GM19455 (cell line): ENCODE measurements around the gene LRP5.

Experiments
- ATAC-seq: cut with Tn5 transposase; IDR thresholded peaks from one replicate; pipeline ENCODE4 v1.9.1; 2021; ENCODE audit not compliant: unreplicated experiment

Gene LRP5

DNA sequence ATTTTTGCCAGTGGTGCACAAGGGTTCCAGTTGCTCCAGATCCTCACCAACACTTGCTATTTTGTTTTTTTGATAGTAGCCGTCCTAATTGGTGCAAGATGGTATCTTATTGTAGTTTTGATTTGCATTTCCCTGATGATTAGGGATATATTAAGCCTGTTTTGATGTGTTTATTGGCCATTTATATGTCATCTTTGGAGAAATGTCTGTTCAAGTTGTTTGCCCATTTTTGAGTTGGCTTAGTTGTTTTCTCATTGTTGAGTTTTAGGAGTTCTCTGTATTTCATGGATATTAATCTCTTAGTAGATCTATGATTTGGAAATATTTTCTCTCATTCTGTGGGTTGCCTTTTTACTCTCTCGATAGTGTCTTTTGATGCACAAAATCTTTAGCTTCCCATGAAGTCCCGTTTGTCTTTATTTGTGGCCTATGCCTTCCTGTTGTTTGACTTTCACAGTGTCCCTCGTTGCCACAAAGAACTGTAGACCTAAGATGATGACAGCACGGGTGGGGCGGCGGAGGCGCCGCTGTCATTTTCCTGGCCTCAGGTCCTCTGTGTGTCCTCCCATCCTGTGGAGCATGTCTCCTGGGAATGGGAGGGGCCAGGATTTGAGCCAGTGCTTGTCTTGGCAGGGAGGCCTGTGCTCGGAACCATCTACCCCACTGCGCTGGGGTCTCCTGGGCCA is 33.5 kb downstream of the LRP5 start:
- ATAC-seq: no peak

DNA sequence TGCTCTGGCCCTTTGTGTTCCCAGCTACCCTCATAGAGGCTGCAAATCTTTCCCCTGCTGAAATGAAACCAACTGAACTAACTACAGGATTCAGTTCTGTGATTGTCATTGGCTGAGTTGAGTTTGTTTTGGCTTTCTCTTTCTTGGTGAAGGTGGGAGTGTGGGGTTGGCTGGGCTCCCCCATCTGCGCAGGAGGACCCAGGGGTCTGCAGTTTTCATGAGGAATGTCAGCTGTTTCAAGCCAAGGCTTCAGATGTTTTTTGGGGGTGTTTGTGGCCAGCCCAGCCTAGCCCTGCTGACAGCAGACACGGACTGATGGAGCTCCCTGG is 34.0 kb downstream of the LRP5 start:
- no peak for ATAC-seq

DNA sequence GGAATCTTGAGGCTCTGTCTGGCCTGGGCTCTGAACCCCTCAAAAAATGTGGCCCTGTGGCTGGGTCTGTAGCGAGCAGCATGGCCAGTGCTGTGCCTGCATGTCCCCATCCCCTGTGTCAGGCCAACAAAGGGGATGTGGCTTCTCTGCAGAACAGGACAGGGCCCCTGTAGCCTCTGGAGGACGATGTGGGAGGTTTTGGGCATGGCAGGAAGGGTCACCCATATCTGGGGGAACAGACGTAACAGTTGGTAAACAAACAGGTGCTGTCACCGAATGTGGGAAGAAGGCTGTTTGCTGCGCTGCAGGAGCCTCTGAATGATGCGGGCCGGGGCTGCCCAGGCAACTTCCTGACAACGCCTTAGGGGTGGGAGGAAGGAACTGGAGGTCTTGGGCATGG is 35.0 kb downstream of the LRP5 start:
- ATAC-seq: no peak

DNA sequence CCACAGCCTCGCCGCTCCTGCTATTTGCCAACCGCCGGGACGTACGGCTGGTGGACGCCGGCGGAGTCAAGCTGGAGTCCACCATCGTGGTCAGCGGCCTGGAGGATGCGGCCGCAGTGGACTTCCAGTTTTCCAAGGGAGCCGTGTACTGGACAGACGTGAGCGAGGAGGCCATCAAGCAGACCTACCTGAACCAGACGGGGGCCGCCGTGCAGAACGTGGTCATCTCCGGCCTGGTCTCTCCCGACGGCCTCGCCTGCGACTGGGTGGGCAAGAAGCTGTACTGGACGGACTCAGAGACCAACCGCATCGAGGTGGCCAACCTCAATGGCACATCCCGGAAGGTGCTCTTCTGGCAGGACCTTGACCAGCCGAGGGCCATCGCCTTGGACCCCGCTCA is 35.5 kb downstream of the LRP5 start:
- no peak for ATAC-seq

DNA sequence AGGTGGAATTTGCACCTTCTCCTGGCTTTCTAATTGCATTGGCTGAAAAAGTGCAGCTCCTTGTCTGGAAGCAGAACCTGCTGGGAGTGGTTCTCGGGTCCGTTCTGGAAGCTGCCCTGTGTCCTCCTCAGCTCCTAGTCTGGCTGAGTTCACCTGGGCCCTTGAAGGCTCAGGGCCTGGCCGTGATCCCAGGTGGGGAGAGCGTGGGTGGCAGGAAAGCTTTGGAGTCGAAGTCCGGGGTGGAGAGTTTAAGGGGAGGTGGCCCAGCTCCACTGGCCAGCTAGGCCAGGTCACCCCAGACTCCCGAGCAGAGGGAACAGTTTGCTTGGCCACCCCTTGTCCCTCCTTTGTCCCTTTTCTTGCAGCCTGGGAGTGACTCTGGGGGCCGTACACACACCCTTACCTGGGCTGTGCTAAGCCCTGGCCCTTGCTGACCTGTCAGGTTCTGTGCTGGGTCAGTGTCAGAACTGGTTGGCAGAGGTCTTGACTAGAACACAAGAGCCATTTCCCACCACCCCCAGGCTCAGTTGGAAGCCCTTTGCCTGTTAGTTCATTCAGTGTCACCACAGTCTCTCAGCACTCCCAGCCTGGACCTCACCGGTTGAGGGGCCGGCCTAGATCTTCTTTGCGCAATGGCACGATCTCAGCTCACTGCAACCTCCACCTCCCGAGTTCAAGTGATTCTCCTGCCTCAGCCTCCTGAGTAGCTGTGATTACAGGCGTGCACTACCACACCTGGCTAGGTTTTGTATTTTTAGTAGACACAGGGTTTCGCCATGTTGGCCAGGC is 37.3 kb downstream of the LRP5 start:
- ATAC-seq: no peak

DNA sequence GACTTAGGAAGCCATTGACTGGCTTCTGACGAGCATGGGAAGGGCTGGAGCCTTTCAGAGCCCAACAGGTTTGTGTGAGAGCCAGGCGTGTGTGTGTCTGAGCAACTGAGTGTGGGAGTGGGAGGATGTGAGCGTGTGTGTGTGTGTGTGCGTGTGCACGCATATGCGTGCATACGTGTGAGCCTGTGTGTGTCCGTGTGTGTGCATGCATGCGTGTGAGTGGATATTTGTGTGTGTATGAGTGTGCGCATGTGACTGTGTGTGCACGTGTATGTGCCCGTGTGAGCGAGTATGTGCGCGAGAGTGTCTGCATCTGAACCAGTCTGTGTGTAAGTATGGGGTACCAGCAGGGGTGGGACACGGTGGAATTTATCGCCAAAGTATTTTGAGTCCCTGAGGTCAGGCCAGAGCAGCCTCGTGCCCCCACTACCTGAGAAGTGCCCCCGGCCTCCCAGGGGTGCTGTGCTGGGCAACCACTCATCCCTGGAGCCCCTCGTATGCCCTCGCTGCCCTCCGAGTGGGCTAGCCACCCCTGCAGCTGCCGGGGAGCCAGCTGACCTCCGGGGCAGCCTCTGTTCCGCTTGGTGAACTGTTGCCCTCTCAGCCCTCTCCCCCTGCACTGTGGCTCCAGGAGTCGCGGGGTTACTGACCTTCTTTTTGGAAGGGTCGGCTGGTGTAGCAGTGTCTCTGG is 38.5 kb downstream of the LRP5 start:
- ATAC-seq: no peak

DNA sequence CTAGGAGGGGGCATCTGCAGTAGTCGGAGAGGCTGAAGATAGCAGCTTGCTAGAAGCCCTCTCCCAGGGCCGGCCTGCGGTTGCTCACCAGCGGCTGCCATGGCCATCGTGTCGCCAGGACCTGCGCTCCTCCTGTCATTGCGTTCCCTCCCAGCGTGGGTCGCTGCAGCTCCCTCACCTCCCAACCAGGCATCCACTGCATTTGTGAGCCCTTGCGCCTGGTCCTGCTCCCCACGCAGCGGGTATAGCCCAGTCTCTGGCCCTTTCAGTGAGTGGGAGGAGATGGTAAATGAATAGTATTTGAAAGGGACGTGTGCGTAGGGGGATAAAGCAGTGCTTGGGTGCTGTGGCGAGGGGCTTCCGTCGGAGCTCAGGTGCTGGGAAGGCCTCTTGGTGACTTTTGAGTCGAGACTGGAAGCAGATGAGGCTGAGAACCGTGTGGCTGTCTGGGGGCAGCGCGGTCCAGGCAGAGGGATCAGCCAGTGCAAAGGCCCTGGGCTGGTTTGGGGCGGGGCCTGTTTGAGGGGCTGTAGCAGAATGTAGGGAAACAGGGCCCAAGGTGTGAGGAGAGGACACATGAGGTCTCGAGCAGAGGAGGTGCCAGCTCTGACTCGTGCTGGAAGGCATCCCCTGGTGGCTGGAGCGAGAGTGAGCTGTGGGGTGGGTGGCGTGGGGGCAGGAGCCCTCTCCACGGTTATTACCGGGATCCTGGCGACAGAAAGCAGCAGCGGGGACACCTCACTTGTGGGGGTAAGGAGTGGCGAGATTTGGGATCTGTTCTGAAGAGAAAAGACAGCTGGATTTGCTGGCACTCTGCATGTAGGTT is 39.3 kb downstream of the LRP5 start:
- ATAC-seq: no peak

DNA sequence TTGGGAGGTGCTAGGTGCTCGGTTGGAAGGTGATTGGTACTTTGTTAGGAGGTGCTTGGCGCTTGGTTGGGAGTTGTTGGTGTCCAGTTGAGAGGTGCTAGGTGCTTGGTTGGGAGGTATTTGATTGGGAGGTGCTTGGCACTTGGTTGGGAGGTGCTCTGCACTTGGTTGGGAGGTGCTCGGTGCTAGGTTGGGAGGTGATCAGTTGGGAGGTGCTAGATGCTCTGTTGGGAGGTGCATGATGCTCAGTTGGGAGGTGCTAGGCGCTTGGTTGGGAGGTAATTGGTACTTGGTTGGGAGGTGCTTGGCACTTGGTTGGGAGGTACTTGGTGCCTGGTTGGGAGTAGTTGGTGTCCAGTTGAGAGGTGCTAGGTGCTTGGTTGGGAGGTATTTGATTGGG is 40.2 kb downstream of the LRP5 start:
- no peak for ATAC-seq

DNA sequence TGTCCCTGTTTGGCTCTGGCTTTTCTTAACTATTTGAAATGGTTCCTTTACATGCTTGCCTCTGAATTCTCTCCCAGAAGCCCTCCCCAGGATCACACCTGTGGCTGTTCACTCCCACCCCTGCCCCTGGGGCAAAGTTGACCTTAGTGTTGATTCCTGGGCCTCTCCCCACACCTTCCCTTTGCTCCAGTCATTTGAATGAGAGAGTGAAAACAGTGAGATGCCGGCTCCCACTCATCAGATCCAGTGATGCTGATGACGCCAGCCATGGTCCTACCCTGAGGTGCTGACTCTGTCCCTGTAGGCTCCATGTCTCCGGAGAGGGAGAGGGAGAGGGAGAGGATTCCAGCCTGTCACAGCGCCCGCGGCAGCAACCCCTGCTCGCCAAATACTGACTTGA is 40.7 kb downstream of the LRP5 start:
- no peak for ATAC-seq

DNA sequence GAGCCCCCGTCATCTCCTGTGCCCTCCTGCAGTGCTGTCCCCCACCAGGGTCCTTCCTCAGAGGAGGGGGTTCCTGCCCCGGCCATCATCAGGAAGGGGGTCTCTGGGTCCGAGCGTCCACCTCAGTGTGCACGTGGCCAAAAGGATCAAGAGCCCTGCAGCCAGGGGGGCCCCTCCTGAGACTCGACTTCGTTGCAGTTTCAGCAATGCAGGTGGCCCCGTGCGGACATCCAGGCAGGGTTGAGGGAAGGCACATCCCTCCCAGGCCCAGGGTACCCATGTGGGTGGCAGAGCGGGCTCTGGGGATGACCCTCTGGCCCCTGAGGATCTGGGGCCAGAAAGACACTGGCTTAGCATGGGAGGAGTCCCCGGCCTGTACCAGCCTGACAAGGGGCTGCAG is 41.3 kb downstream of the LRP5 start:
- ATAC-seq: no peak

DNA sequence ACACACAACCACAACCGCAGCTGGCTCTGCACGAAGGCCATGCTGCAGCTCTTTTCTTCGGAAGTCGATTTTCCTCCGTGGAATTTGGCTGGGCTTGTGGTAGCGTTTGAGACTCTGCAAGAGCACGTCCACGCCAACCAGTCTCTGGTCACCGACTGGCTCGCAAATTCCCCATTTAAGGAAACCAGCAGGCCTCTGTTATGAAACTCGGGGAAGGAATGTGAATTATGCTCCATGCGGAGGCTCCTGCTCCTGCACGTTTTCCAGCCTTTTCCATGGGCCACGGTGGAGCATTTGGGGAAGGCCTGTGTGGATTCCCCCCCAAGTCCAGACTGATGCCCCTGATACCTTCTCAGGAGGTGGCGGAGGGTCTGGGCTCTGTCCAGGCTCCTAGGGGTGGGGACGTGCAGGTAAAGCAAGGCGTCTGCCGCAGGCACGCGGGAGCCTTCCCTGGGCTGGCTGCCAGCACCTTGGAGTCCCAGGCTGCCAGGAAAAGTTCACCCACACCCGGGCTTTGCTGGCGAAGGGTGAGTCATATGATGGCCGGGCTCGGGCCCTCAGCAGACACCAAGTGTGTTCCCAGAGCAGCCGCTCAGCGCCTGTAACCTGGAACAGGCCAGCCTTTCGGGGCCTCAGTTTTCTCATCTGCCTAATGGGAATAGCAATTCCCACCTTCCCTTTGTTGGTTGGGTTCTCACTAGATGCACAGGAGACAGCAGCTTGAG is 41.9 kb downstream of the LRP5 start:
- no peak for ATAC-seq

DNA sequence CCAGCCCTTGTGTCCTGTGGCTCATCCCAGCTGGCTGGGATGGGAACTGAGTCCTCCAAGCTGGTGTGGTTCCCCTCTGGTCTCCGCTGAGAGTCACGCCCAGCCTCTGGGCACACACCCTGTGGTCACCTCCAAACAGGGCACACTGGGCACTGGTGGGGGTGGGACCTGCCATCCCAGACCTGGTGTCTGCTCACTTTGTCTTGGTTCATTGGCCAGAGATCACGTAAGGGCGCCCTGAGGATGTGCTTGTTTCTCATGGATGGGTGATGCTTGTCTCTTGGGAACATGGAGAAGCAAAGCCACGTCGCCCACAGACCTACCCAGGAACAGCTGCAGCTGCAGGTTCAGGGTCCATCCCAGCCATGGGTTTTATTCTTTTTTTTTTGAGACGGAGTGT is 43.1 kb downstream of the LRP5 start:
- ATAC-seq: no peak

DNA sequence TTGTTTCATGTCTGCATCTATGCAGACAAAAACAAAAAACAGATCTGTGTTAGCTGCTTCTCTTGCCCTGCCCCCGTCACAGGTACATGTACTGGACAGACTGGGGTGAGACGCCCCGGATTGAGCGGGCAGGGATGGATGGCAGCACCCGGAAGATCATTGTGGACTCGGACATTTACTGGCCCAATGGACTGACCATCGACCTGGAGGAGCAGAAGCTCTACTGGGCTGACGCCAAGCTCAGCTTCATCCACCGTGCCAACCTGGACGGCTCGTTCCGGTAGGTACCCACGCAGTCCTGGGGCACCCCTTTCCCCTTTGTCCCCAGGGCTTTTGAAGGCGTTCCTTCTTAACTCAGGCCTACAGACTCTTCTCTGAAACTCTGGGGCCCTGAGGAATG is 45.2 kb downstream of the LRP5 start:
- ATAC-seq: no peak

DNA sequence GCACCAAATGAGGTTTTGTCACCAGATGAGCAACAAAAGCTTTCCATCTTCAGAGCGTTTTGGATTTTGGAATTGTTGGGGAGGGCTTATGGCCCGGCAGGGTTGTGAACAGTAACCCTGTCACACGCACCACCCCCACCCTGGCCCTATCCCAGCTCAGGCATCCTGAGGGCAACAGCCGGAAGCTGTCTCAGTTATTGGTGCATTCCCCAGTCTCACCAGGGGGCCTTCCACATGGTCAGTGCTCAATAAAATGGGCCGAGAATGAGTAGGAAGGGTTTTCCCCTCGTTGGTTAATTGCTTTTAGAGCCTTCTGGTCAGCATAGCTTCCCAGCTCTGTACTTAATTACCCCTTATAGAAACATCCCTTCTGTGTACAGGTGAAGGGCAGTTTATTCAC is 46.0 kb downstream of the LRP5 start:
- no peak for ATAC-seq

DNA sequence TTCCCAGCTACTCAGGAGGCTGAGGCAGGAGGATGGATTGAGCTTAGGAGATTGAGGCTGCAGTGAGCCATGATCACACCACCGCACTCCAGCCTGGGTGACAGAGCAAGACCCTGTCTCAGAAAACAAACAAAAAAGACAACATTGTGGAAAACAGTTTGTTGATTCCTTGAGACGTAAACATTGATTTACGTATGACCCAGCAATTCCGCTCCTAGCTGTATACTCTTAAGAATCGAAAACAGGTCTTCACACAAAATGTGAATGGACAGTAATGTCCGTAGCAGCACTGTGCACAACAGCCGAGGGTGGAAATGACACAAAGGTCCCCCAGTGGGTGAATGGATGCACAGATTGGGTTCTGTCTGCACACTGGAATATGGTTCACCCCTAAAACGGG is 49.3 kb downstream of the LRP5 start:
- ATAC-seq: no peak

DNA sequence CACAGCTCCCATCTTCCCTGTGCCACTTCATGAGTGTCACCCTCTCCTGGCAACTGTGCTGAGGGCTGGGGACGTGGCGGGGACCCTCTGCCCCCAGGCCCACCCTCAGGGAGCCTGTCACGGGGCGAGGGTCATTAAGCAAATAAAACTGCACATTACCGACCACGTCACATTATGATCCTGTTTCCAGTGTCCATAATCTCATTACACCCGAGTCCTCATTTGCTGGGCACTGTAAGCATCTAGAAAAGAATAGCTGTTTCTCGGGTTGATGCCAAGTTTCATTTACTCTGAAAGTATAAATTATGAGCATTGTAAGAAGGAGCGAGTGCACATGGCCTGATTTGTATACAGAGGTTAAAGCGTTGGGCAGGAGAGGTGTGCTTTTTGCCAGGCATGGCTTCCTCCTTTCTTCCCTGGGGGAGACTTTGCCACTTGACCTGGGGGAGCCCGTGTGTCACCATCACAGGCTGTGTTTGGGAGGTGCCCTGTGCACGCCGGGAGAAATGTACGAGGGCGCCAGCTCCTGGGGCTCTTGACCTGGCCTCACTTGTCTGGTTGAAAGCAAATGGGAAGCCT is 50.5 kb downstream of the LRP5 start:
- ATAC-seq: no peak

DNA sequence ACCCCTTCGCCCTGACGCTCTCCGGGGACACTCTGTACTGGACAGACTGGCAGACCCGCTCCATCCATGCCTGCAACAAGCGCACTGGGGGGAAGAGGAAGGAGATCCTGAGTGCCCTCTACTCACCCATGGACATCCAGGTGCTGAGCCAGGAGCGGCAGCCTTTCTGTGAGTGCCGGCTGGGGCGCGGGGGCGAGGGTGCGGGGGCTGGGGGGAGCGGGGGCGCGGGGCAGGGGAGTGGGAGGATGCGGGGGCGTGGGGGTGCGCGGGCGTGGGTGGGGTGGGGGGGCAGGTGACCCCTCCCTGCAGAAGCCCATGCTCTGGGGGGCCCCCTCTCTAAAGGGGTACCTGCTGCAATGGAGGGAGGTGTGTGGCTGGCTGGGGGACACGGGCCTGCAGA is 51.4 kb downstream of the LRP5 start:
- ATAC-seq: no peak

DNA sequence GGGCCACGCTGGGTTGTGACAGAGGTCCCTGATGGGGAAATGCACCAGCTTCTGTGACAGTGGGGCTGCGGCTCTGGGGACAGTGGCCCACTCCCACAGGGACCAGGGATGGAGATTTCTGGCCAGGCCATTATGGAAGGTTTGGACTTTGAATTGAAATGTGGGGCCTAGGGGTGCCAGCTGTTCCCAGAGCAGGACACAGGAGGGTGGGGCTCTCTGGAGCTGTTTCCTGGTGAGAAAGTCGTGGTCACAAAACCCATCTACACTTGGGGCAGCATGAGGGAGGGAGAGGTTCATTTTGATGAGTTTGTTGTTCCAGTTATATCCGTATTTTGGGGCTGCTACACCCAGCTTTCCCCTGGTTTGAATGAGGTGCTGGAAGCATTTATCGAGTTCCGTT is 52.2 kb downstream of the LRP5 start:
- ATAC-seq: no peak

DNA sequence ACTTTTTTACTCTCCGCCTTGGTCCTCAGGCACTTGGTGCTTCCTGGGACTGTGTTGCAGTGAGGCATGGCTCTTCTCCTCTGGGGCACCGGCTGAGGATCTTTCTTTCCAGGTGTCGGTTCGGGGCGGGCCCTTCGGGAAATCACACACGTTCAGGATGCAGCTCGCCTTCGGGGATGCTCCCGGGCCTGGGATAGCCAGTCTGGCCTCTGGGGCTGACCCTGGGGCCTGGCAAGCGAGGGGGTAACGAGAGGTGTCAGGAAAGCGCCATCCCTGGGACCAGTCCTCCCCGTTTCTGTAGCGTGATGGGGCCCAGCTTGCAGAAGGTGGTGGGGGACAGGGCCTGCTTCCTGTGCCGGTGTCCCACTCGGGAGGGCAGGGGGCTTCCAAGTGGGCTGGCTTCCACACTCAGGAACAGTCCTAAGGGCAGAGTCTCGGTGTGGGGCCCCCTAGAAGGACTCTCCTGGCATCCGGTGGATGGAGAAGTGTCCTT is 53.6 kb downstream of the LRP5 start:
- ATAC-seq: no peak

DNA sequence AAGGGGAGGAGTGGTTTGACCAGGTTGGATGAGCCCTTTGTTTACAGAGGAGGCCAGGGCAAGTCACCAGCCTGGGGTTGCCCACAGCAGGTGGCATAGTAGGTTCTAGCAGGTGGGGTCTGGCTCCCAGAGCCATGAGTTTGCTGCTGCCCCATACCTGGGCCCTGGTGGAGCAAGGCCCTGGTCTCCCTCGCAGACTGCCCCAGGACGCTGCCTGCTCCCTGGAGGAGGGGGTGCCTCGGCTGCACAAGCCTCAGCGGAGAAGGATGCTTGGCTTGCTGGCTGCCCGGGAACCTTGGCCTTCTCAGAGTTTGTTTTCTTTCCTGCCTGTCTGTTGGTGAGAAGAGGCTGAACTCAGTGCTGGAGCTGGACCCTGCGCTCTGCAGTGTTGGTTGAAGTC is 54.9 kb downstream of the LRP5 start:
- ATAC-seq: no peak
